SK-N-SH treated with all-trans-retinoic acid at 6 μM for 48 hours (cell line): ENCODE results near the gene RAB11FIP4.

Experiments
- ATAC-seq: fragments of 200-7000 bp; cut with Tn5 transposase; 3 replicates; pipeline ENCODE4 v1.9.1; 2020; ENCODE audit warnings: mild to moderate bottlenecking, moderate library complexity
- BACH2 ChIP-seq: fragments of 250-450 bp; sonication (Bioruptor Pico); IDR thresholded peaks from 2 replicates; pipeline ENCODE4 v1.9.0; 2021; ENCODE audit warnings: mild to moderate bottlenecking, borderline replicate concordance
- CSDC2 ChIP-seq: fragments of 250-450 bp; sonication (Bioruptor Pico); IDR thresholded peaks from 2 replicates; pipeline ENCODE4 v1.5.0; 2020; ENCODE audit warnings: mild to moderate bottlenecking, moderate library complexity
- ESRRG ChIP-seq: fragments of 250-450 bp; sonication (Bioruptor Pico); IDR thresholded peaks from 2 replicates; pipeline ENCODE4 v1.6.1; 2021; ENCODE audit warnings: mild to moderate bottlenecking
- GLIS3 ChIP-seq: fragments of 250-450 bp; sonication (Bioruptor Pico); IDR thresholded peaks from 2 replicates; pipeline ENCODE4 v1.5.0; 2020; ENCODE audit warnings: mild to moderate bottlenecking, moderate library complexity
- OSR1 ChIP-seq: fragments of 250-450 bp; sonication (Bioruptor Pico); IDR thresholded peaks from 2 replicates; pipeline ENCODE4 v1.8.0; 2022; ENCODE audit warnings: moderate library complexity, mild to moderate bottlenecking, inconsistent platforms
- PPARA ChIP-seq: fragments of 250-450 bp; sonication (Bioruptor Pico); IDR thresholded peaks from 2 replicates; pipeline ENCODE4 v1.5.0; 2020; ENCODE audit warnings: mild to moderate bottlenecking, borderline replicate concordance
- RARB ChIP-seq: fragments of 250-450 bp; sonication (Bioruptor Pico); IDR thresholded peaks from 2 replicates; pipeline ENCODE4 v1.8.0; 2021; ENCODE audit warnings: mild to moderate bottlenecking, moderate library complexity
- SNAI2 ChIP-seq: fragments of 250-450 bp; sonication (Bioruptor Pico); IDR thresholded peaks from 2 replicates; pipeline ENCODE4 v1.5.0; 2020; ENCODE audit warnings: mild to moderate bottlenecking, moderate library complexity
- TCF4 ChIP-seq: fragments of 250-450 bp; sonication (Bioruptor Pico); IDR thresholded peaks from 2 replicates; pipeline ENCODE4 v1.8.0; 2021; ENCODE audit warnings: mild to moderate bottlenecking, moderate library complexity, borderline replicate concordance
- TOX ChIP-seq: fragments of 250-450 bp; sonication (Bioruptor Pico); IDR thresholded peaks from 2 replicates; pipeline ENCODE4 v1.8.0; 2021; ENCODE audit warnings: mild to moderate bottlenecking, moderate library complexity, borderline replicate concordance
- ZC3H10 ChIP-seq: fragments of 250-450 bp; sonication (Bioruptor Pico); IDR thresholded peaks from 2 replicates; pipeline ENCODE4 v1.5.1; 2021; ENCODE audit warnings: mild to moderate bottlenecking, moderate library complexity
- ZFP3 ChIP-seq: fragments of 250-450 bp; sonication (Bioruptor Pico); IDR thresholded peaks from 2 replicates; pipeline ENCODE4 v1.5.0; 2020; ENCODE audit warnings: mild to moderate bottlenecking, moderate library complexity
- ZFP30 ChIP-seq: fragments of 450-650 bp; formaldehyde crosslinking; IDR thresholded peaks from 2 replicates; pipeline ENCODE4 v1.5.0; 2022; ENCODE audit warnings: mild to moderate bottlenecking, moderate library complexity
- ZNF565 ChIP-seq: fragments of 450-650 bp; formaldehyde crosslinking; conservative IDR thresholded peaks from 2 replicates; pipeline ENCODE4 v1.5.0; 2020; ENCODE audit warnings: low read depth, mild to moderate bottlenecking, moderate library complexity
- ZNF70 ChIP-seq: fragments of 450-650 bp; formaldehyde crosslinking; IDR thresholded peaks from 2 replicates; pipeline ENCODE4 v1.5.0; 2020; ENCODE audit warnings: mild to moderate bottlenecking, moderate library complexity
- ZNF8 ChIP-seq: fragments of 450-650 bp; formaldehyde crosslinking; IDR thresholded peaks from 2 replicates; pipeline ENCODE4 v1.5.0; 2020; ENCODE audit warnings: mild to moderate bottlenecking, moderate library complexity
- TF ChIP-seq, protein P1 (sequence below): fragments of 250-450 bp; sonication (Bioruptor Pico); IDR thresholded peaks from 2 replicates; pipeline ENCODE4 v1.5.1; 2020; ENCODE audit warnings: low read depth, mild to moderate bottlenecking, moderate library complexity
- TF ChIP-seq, protein P2 (sequence below): fragments of 250-450 bp; sonication (Bioruptor Pico); IDR thresholded peaks from 2 replicates; pipeline ENCODE4 v1.5.0; 2020; ENCODE audit warnings: mild to moderate bottlenecking, moderate library complexity
- TF ChIP-seq, protein P3 (sequence below): fragments of 250-450 bp; sonication (Bioruptor Pico); IDR thresholded peaks from 2 replicates; pipeline ENCODE4 v1.8.0; 2021; ENCODE audit warnings: low read depth, mild to moderate bottlenecking, moderate library complexity, borderline replicate concordance
- TF ChIP-seq, protein P4 (sequence below): fragments of 250-450 bp; sonication (Bioruptor Pico); IDR thresholded peaks from 2 replicates; pipeline ENCODE4 v1.8.0; 2020; ENCODE audit warnings: mild to moderate bottlenecking, moderate library complexity, borderline replicate concordance
- TF ChIP-seq, protein P5 (sequence below): fragments of 250-450 bp; sonication (Bioruptor Pico); IDR thresholded peaks from 2 replicates; pipeline ENCODE4 v1.5.1; 2021; ENCODE audit warnings: mild to moderate bottlenecking, moderate library complexity

RAB11FIP4 gene

DNA sequence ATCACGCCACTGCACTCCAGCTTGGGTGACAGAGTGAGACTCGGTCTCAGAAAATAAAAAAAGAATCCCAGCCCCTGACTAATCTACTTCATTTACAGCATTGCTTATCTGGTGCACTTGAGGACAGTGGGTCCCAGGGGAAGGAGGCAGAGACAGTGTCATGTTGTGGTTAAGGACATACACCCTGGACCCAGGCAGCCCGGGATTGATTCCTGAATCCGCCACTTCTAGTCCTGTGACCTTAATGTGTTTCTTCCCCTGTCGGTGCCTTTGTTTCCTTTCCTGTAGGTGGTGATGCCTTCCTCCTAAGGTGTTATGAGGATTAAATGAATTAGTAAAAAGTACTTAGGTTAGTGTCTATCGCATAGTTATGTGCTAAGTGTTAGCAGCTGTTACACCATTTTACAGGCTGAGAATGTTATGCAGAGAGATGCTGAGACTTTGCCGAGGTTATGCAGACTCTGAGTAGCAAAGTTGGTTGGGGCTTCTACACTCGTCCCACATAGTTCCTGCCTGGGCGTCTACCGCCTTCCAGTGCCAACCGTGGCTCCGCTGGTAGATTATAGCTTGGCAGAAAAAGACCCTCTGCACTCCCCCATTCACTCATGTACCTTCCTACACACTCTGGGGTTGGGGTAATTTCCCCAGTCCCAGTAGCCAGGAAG, 74.8 kb downstream of the RAB11FIP4 start:
- ATAC-seq: no peak
- TF ChIP-seq RARB (CRISPR knock-in tag) (no peak), ESRRG (no peak), ZNF565 (CRISPR knock-in tag) (no peak), TCF4 (no peak), ZC3H10 (no peak), ZFP30 (CRISPR knock-in tag) (no peak), ZNF8 (CRISPR knock-in tag) (no peak), SNAI2 (CRISPR knock-in tag) (no peak), PPARA (no peak), TOX (CRISPR knock-in tag) (no peak), BACH2 (CRISPR knock-in tag) (no peak), GLIS3 (CRISPR knock-in tag) (no peak)
- TF ChIP-seq, protein P1, sequence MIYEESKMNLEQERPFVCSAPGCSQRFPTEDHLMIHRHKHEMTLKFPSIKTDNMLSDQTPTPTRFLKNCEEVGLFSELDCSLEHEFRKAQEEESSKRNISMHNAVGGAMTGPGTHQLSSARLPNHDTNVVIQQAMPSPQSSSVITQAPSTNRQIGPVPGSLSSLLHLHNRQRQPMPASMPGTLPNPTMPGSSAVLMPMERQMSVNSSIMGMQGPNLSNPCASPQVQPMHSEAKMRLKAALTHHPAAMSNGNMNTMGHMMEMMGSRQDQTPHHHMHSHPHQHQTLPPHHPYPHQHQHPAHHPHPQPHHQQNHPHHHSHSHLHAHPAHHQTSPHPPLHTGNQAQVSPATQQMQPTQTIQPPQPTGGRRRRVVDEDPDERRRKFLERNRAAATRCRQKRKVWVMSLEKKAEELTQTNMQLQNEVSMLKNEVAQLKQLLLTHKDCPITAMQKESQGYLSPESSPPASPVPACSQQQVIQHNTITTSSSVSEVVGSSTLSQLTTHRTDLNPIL: no peak
- TF ChIP-seq, protein P2, sequence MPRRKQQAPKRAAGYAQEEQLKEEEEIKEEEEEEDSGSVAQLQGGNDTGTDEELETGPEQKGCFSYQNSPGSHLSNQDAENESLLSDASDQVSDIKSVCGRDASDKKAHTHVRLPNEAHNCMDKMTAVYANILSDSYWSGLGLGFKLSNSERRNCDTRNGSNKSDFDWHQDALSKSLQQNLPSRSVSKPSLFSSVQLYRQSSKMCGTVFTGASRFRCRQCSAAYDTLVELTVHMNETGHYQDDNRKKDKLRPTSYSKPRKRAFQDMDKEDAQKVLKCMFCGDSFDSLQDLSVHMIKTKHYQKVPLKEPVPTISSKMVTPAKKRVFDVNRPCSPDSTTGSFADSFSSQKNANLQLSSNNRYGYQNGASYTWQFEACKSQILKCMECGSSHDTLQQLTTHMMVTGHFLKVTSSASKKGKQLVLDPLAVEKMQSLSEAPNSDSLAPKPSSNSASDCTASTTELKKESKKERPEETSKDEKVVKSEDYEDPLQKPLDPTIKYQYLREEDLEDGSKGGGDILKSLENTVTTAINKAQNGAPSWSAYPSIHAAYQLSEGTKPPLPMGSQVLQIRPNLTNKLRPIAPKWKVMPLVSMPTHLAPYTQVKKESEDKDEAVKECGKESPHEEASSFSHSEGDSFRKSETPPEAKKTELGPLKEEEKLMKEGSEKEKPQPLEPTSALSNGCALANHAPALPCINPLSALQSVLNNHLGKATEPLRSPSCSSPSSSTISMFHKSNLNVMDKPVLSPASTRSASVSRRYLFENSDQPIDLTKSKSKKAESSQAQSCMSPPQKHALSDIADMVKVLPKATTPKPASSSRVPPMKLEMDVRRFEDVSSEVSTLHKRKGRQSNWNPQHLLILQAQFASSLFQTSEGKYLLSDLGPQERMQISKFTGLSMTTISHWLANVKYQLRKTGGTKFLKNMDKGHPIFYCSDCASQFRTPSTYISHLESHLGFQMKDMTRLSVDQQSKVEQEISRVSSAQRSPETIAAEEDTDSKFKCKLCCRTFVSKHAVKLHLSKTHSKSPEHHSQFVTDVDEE (CRISPR knock-in tag): no peak
- TF ChIP-seq, protein P3, sequence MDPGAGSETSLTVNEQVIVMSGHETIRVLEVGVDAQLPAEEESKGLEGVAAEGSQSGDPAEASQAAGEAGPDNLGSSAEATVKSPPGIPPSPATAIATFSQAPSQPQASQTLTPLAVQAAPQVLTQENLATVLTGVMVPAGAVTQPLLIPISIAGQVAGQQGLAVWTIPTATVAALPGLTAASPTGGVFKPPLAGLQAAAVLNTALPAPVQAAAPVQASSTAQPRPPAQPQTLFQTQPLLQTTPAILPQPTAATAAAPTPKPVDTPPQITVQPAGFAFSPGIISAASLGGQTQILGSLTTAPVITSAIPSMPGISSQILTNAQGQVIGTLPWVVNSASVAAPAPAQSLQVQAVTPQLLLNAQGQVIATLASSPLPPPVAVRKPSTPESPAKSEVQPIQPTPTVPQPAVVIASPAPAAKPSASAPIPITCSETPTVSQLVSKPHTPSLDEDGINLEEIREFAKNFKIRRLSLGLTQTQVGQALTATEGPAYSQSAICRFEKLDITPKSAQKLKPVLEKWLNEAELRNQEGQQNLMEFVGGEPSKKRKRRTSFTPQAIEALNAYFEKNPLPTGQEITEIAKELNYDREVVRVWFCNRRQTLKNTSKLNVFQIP (CRISPR knock-in tag): no peak

DNA sequence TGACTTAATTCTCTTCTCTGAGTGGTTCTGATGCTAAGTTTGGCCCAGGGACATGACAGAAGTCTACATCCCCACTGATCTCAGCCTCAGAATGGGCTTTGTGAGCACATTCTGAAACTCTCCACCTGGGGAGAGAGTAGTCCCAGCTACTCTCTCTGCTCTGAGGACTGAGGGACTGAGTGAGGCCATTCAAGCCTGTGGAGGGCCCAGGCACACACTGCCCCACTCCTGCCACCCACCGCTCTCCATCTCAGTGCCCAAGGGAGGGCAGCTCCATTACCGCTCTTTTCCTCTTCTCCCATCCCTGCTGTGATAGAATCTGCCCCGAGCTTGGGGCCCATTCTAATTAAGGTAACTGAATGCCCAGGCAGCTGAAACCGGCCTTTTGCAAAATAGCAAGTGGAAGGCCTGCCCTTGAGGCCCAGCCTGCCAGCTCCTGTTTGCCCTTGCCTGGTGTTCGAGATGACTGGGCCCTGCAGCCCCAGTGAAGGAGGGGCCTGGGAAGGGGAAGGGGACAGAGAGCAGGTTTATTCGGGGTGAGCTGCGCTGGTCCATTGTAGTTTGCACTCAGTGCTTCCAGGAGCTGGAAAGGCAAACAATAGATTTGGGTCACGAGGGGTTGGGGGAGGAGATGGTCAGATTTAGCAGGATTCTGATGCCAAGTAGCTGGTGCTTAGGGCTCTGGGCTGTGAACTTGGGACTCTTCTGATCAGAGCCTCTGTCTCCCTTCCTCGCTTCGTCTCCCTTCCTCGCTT, 76.2 kb downstream of the RAB11FIP4 start:
- TF ChIP-seq CSDC2 (CRISPR knock-in tag): no peak
- TF ChIP-seq, protein P4, sequence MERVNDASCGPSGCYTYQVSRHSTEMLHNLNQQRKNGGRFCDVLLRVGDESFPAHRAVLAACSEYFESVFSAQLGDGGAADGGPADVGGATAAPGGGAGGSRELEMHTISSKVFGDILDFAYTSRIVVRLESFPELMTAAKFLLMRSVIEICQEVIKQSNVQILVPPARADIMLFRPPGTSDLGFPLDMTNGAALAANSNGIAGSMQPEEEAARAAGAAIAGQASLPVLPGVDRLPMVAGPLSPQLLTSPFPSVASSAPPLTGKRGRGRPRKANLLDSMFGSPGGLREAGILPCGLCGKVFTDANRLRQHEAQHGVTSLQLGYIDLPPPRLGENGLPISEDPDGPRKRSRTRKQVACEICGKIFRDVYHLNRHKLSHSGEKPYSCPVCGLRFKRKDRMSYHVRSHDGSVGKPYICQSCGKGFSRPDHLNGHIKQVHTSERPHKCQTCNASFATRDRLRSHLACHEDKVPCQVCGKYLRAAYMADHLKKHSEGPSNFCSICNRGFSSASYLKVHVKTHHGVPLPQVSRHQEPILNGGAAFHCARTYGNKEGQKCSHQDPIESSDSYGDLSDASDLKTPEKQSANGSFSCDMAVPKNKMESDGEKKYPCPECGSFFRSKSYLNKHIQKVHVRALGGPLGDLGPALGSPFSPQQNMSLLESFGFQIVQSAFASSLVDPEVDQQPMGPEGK (CRISPR knock-in tag): no peak
- TF ChIP-seq, all 23 proteins: peak for 0

DNA sequence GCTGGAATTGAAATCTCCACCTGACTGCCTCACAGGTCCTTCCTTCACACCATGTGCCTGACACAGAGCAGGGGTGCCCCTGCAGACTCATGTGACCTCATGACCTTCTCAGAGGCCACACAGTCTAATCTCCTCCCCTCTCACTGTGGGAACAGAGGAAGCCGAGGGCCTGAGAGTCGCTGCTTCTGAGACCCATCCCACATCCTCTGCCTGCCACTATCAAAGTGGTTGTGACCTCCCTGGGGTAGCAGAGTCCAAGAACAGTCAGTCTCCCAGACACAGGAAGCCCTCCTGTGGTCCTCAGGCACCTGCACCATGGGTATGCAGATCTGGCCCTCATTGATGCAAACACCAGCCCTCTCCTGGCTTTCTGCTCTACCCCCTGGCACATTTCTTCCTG, 78.5 kb downstream of the RAB11FIP4 start:
- TF ChIP-seq SNAI2 (CRISPR knock-in tag) (no peak), ESRRG (no peak), TCF4 (no peak), ZFP30 (CRISPR knock-in tag) (no peak), ZFP3 (CRISPR knock-in tag) (no peak), CSDC2 (CRISPR knock-in tag) (no peak), ZNF70 (CRISPR knock-in tag) (no peak), ZNF8 (CRISPR knock-in tag) (no peak), TOX (CRISPR knock-in tag) (no peak)
- ATAC-seq: no peak

More for the DNA sequence above, 76.2 kb downstream of the RAB11FIP4 start:
- ATAC-seq: no peak

DNA sequence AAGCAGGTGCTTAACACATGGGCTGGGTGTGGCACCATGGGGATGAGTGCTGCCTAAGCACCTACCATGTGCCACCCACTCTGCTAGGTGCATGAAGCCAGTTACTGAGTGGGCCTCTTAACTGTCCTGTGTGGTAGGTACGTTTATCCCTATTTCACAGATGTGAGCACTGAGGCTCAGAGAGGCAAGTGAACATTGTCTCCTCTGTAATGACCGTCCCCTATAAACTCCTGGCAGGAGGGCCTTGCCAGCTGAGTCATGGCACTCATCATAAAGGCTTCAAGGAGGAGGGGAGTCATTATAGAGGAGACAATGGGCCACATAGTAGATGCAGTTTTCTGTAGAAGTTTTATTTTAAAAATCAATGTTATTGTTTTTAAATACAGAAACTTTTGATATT, 79.1 kb downstream of the RAB11FIP4 start:
- no peak for ATAC-seq

More for the DNA sequence above, 79.1 kb downstream of the RAB11FIP4 start:
- TF ChIP-seq ZC3H10: no peak
- no peak for TF ChIP-seq GLIS3 (CRISPR knock-in tag)
- no peak for TF ChIP-seq PPARA
- TF ChIP-seq ZNF8 (CRISPR knock-in tag): no peak
- no peak for TF ChIP-seq OSR1 (CRISPR knock-in tag)
- no peak for TF ChIP-seq ZNF70 (CRISPR knock-in tag)
- TF ChIP-seq, protein P2 (CRISPR knock-in tag): no peak
- no peak for TF ChIP-seq ZFP30 (CRISPR knock-in tag)
- no peak for TF ChIP-seq ESRRG
- no peak for TF ChIP-seq BACH2 (CRISPR knock-in tag)
- no peak for TF ChIP-seq ZNF565 (CRISPR knock-in tag)
- no peak for TF ChIP-seq SNAI2 (CRISPR knock-in tag)
- TF ChIP-seq, protein P5, sequence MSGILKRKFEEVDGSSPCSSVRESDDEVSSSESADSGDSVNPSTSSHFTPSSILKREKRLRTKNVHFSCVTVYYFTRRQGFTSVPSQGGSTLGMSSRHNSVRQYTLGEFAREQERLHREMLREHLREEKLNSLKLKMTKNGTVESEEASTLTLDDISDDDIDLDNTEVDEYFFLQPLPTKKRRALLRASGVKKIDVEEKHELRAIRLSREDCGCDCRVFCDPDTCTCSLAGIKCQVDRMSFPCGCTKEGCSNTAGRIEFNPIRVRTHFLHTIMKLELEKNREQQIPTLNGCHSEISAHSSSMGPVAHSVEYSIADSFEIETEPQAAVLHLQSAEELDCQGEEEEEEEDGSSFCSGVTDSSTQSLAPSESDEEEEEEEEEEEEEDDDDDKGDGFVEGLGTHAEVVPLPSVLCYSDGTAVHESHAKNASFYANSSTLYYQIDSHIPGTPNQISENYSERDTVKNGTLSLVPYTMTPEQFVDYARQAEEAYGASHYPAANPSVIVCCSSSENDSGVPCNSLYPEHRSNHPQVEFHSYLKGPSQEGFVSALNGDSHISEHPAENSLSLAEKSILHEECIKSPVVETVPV (CRISPR knock-in tag): no peak
- TF ChIP-seq TOX (CRISPR knock-in tag): no peak
- TF ChIP-seq, all 23 proteins: peak for 0
